Small intestine (tissue), 7 donors: ENCODE results near the gene ARHGAP8. TPM values are rescaled to one million over a fixed set of nuclear protein-coding genes. Genes with fewer than 3 reads are reported as not detected.

ENCODE experiments used
- DNase-seq, 2 donors: peaks; one replicate each; pipeline versions ENCODE4 v3.0.0 to v3.0.0-alpha.2; 2013
- FAIRE-seq: peaks from 2 replicates; lab custom pipeline; 2012; peaks lifted over from hg19 to GRCh38; lab: Jason Lieb, UNC
- H3K27ac ChIP-seq, 3 donors: one replicate each; pipeline ENCODE4 v1.5.1; 2013; ENCODE audit warnings: low read length in 2 of 3, mild to moderate bottlenecking in 2 of 3, control low read depth in 1 of 3, inconsistent platforms in 1 of 3, low read depth in 1 of 3, moderate library complexity in 1 of 3
- H3K27me3 ChIP-seq, 3 donors: one replicate each; pipeline ENCODE4 v1.6.1; 2013; ENCODE audit warnings: low read length in 3 of 3, inconsistent platforms in 1 of 3; ENCODE audit not compliant: control insufficient read depth in 3 of 3, insufficient read depth in 3 of 3
- H3K36me3 ChIP-seq, 3 donors: one replicate each; pipeline ENCODE4 v1.6.1; 2013; ENCODE audit warnings: low read length in 3 of 3, inconsistent platforms in 1 of 3, low read depth in 1 of 3, mild to moderate bottlenecking in 1 of 3, moderate library complexity in 1 of 3; ENCODE audit not compliant: control insufficient read depth in 3 of 3, insufficient read depth in 2 of 3
- H3K4me1 ChIP-seq, 3 donors: one replicate each; pipeline ENCODE4 v1.6.1; 2013; ENCODE audit warnings: low read length in 2 of 3, inconsistent platforms in 1 of 3, low read depth in 1 of 3, mild to moderate bottlenecking in 1 of 3, moderate library complexity in 1 of 3; ENCODE audit not compliant: control insufficient read depth in 3 of 3, insufficient read depth in 2 of 3
- H3K4me3 ChIP-seq, 3 donors: one replicate each; pipeline ENCODE4 v1.5.1; 2013; ENCODE audit warnings: low read length in 3 of 3, control low read depth in 1 of 3, inconsistent platforms in 1 of 3, low read depth in 1 of 3, mild to moderate bottlenecking in 1 of 3, moderate library complexity in 1 of 3
- H3K9me3 ChIP-seq, 2 donors: one replicate each; pipeline ENCODE4 v1.6.1; 2013; ENCODE audit warnings: low read depth in 1 of 2, low read length in 1 of 2; ENCODE audit not compliant: control insufficient read depth in 2 of 2, insufficient read depth in 1 of 2
- WGBS, 3 donors: extraction: QIAGEN DNeasy Blood & Tissue Kit; methylation state at CpG; one replicate each; pipeline ENCODE4 v1.1.7; 2013; 5-methylcytosine and 5-hydroxymethylcytosine counted together
- polyA plus RNA-seq, 4 donors: library from polyadenylated mRNA; stranded (reverse) in 3 of 4; unstranded in 1 of 4; fragments of 200-250 nt in 3 of 4; fragments of 120-200 nt in 1 of 4; gene quantifications; one replicate each; pipeline versions ENCODE4 v1.2.1 to v1.2.3, GENCODE V29; 2013
- donor health status: healthy with polysubstance abuse.
- donor health status: control.
- donor health status: control.
- donor health status: Bipolar disorder and iron deficiency.
- donor health status: healthy.

ARHGAP8 gene
- polyA plus RNA-seq, 4 donors = 1.6 to 20.3 (median 9.3) TPM

DNA sequence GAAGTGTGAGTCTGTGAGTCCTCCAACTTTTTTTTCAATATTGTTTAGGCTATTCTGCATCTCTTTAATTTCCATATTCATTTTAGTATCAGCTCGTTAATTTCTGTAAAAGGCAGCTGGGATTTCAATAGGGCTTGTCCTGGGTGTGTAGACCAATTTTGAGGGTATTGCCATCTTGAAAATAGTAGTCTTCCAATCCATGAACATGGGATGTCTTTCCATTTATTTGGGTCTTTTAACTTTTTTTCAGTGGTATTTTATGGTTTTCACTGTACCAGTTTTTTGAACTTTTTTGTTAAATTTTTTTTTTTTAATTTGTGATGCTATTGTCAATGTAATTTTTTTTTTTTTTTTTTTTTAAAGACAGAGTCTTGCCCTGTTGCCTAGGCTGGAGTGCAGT lies 79.5 kb downstream of the ARHGAP8 start:
- 68 to 89% (median 74%) methylated on average over 1 of the region's 1 CpG for WGBS, 3 donors
- Histone ChIP-seq H3K4me3 (no peak overlapping the region), H3K27me3 (no peaks in the 10 kb centered on the region), H3K4me1 (no peaks in the 10 kb centered on the region), H3K9me3 (peaks cover 0 to 8% of the 10 kb centered on the region in 2 donors), H3K27ac (no peak overlapping the region), H3K36me3 (no peaks in the 10 kb centered on the region)
- DNase-seq (no peak), FAIRE-seq (no peak)

DNA sequence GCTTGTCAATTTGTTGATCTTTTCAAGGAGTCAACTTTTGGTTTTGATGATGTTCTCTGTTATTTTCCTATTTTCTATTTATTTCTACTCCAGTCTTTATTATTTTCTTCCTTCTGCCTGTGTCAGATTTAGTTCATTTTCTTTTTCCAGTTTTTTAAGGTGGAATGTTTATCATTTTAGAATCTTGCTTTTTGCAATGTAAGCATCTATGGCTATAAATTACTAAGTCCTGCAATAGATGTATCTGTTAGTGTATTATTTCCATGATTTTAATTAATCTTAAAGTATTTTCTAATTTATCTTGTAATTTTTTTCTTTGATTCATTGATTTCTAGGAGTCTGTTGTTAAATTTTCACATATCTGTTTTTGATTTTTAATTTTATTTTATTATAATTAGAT lies 81.7 kb downstream of the ARHGAP8 start:
- peaks cover 0 to 8% (median 0%) of the 10 kb centered on the region in 3 donors for H3K36me3 ChIP-seq
- DNase-seq = no peak
- no peaks in the 10 kb centered on the region for H3K27me3 ChIP-seq
- FAIRE-seq = no peak
- H3K9me3 ChIP-seq = peaks cover 0 to 8% of the 10 kb centered on the region in 2 donors
- H3K4me3 ChIP-seq = no peak overlapping the region
- no peak overlapping the region for H3K27ac ChIP-seq
- H3K4me1 ChIP-seq = no peaks in the 10 kb centered on the region

GRCh38 chr22:44837481-44837880 lies 85.1 kb downstream of the ARHGAP8 start:
- Histone ChIP-seq H3K4me3 (no peak overlapping the region), H3K9me3 (peaks cover 0 to 2% of the 10 kb centered on the region in 2 donors), H3K27ac (no peak overlapping the region), H3K4me1 (no peaks in the 10 kb centered on the region), H3K36me3 (peaks cover 0 to 19% (median 0%) of the 10 kb centered on the region in 3 donors), H3K27me3 (no peaks in the 10 kb centered on the region)
- FAIRE-seq = no peak
- DNase-seq = no peak
- WGBS, 3 donors = 76 to 91% (median 91%) methylated on average over 15 of the region's 15 CpGs

DNA sequence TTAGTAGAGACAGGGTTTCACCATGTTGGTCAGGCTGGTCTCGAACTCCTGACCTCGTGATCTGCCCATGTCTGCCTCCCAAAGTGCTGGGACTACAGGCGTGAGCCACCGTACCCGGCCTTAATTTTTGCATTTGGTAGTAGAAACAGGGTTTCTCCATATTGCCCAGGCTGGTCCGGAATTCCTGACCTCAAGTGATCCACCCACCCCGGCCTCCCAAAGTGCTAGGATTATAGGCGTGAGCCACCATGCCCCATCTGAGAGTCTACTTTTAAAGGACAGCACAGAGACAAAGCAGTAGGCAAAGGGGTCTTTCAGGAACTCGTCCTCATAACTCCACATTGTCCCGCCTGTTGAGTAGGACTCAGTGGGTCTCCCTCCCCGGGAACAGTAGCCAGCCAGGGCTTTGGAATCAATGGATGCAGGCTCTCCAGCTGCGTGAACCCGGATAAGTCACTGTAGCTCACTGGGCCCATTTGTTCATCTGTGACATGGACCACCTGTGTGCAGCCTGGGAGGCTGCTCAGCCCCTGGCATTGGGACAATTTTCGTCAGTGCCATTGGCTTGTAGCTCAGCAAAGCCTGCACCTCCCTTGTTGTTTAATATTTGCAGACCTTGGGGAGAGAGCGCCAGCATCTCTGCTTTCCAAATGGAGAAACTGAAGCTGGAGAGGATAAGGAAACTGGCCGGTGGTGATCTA lies 86.1 kb downstream of the ARHGAP8 start:
- 79 to 88% (median 84%) methylated on average over 16 of the region's 16 CpGs for WGBS, 3 donors
- Histone ChIP-seq H3K4me1 (no peaks in the 10 kb centered on the region), H3K9me3 (no peaks in the 10 kb centered on the region), H3K36me3 (peaks cover 0 to 19% (median 0%) of the 10 kb centered on the region in 3 donors), H3K4me3 (no peak overlapping the region), H3K27ac (no peak overlapping the region), H3K27me3 (no peaks in the 10 kb centered on the region)
- no peak for DNase-seq
- no peak for FAIRE-seq

- H3K4me1 ChIP-seq = no peaks in the 10 kb centered on the region
- FAIRE-seq = no peak
Observed at GRCh38 chr22:44839061-44839460, 86.7 kb downstream of the ARHGAP8 start.

GRCh38 chr22:44839721-44840120 lies 87.3 kb downstream of the ARHGAP8 start:
- no peak overlapping the region for H3K27ac ChIP-seq
- H3K27me3 ChIP-seq = no peaks in the 10 kb centered on the region
- DNase-seq (no peak), FAIRE-seq (no peak)
- H3K4me1 ChIP-seq = no peaks in the 10 kb centered on the region
- no peak overlapping the region for H3K4me3 ChIP-seq
- peaks cover 0 to 9% of the 10 kb centered on the region in 2 donors for H3K9me3 ChIP-seq
- H3K36me3 ChIP-seq = peaks cover 0 to 19% (median 0%) of the 10 kb centered on the region in 3 donors
- 82 to 89% (median 89%) methylated on average over 13 of the region's 13 CpGs for WGBS, 3 donors

More at GRCh38 chr22:44839061-44839460, 86.7 kb downstream of the ARHGAP8 start:
- Histone ChIP-seq H3K9me3 (peaks cover 0 to 3% of the 10 kb centered on the region in 2 donors), H3K36me3 (peaks cover 0 to 19% (median 0%) of the 10 kb centered on the region in 3 donors), H3K27ac (no peak overlapping the region), H3K4me3 (no peak overlapping the region), H3K27me3 (no peaks in the 10 kb centered on the region)
- DNase-seq = no peak
- WGBS, 3 donors = 76 to 86% (median 83%) methylated on average over 6 to 7 of the region's 7 CpGs

DNA sequence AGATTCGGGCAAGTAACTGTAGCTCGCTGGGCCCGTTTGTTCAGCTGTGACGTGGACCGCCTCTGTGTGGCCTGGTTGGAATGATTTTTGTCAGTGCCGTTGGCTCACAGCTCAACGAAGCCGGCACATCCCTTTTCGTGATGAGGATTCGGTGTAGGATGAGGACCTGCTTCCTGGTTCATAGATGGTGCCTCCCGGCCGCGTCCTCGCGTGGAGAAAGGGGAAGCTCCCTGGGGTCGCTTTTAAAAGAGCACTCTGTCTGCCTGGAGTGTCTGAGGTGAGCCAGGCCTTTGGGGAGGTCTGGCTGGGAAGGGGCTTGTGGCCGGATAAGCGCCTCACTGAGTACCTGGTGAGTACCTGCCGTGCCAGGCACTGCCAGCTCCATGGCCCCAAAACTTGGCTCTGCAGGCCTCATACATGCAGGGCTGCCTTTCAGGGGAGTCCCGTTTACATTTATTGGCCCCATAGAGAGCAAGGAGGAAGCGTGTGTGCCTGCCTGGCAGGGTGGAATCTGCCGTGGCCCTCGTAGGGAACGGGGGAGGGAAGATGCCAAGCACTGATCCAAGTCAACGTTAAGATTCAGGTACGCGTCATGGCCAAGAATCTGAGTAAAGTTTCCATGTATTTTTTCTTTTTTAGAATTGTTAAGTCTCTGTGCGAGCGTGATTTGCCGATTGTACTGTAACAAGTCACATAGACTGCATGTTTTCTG lies 88.4 kb downstream of the ARHGAP8 start:
- Histone ChIP-seq H3K27ac (no peak overlapping the region), H3K4me1 (no peaks in the 10 kb centered on the region), H3K36me3 (peaks cover 0 to 19% (median 0%) of the 10 kb centered on the region in 3 donors), H3K9me3 (peaks cover 0 to 10% of the 10 kb centered on the region in 2 donors), H3K27me3 (no peaks in the 10 kb centered on the region), H3K4me3 (no peak overlapping the region)
- no peak for FAIRE-seq
- DNase-seq = no peak
- WGBS, 3 donors = 79 to 90% (median 79%) methylated on average over 30 of the region's 30 CpGs

- H3K9me3 ChIP-seq = peaks cover 0 to 10% of the 10 kb centered on the region in 2 donors
- H3K36me3 ChIP-seq = peaks cover 0 to 16% (median 0%) of the 10 kb centered on the region in 3 donors
- no peaks in the 10 kb centered on the region for H3K4me1 ChIP-seq
- H3K27ac ChIP-seq = no peak overlapping the region
- no peak overlapping the region for H3K4me3 ChIP-seq
- no peaks in the 10 kb centered on the region for H3K27me3 ChIP-seq
- DNase-seq = no peak
- FAIRE-seq = no peak
- whole genome bisulfite sequencing, 3 donors = 74 to 83% (median 77%) methylated on average over 7 of the region's 7 CpGs
Observed at GRCh38 chr22:44842417-44842816, 90.0 kb downstream of the ARHGAP8 start.
